Loucy (cell line): ENCODE data around the gene RPN1.

ENCODE experiments used
- H2AFZ ChIP-seq: fragments of 200-600 bp; sonication (generic); 2 replicates; pipeline ENCODE4 v1.6.0; 2016; ENCODE audit warnings: antibody characterized with exemption, mild to moderate bottlenecking, low read length, moderate library complexity
- H3F3A ChIP-seq: fragments of 200-600 bp; 2 replicates; pipeline ENCODE4 v1.6.0; 2016; ENCODE audit warnings: antibody characterized with exemption, low read depth, mild to moderate bottlenecking
- H3K27me3 ChIP-seq: fragments of 200-600 bp; sonication (generic); 2 replicates; pipeline ENCODE4 v1.6.1; 2014; ENCODE audit warnings: low read length, mild to moderate bottlenecking; ENCODE audit not compliant: insufficient read depth, poor library complexity, severe bottlenecking
- H3K36me3 ChIP-seq: fragments of 200-600 bp; sonication (generic); 2 replicates; pipeline ENCODE4 v1.6.1; 2016; ENCODE audit warnings: low read length; ENCODE audit not compliant: insufficient read depth
- H3K4me1 ChIP-seq: fragments of 200-600 bp; sonication (generic); 2 replicates; pipeline ENCODE4 v1.5.1; 2014; ENCODE audit warnings: low read length, mild to moderate bottlenecking; ENCODE audit not compliant: insufficient read depth, poor library complexity, severe bottlenecking
- H3K4me2 ChIP-seq: fragments of 200-600 bp; sonication (generic); 2 replicates; pipeline ENCODE4 v1.6.0; 2014; ENCODE audit warnings: antibody characterized with exemption, low read length, low read depth, mild to moderate bottlenecking; ENCODE audit not compliant: poor library complexity, severe bottlenecking
- H3K4me3 ChIP-seq: fragments of 200-600 bp; sonication (generic); 2 replicates; pipeline ENCODE4 v1.5.1; 2014; ENCODE audit warnings: low read length, mild to moderate bottlenecking, mixed read lengths; ENCODE audit not compliant: poor library complexity, severe bottlenecking
- H3K79me2 ChIP-seq: fragments of 200-600 bp; sonication (generic); 2 replicates; pipeline ENCODE4 v1.6.1; 2014; ENCODE audit warnings: low read length; ENCODE audit not compliant: insufficient read depth
- H3K9ac ChIP-seq: fragments of 200-600 bp; sonication (generic); 2 replicates; pipeline ENCODE4 v1.6.0; 2014; ENCODE audit warnings: mild to moderate bottlenecking, low read depth, low read length, moderate library complexity; ENCODE audit not compliant: poor library complexity, severe bottlenecking
- H3K9me2 ChIP-seq: fragments of 200-600 bp; sonication (generic); replicated peaks from 2 replicates; pipeline ENCODE4 v1.6.1; 2016; ENCODE audit warnings: low read depth, low read length, mixed read lengths
- H3K9me3 ChIP-seq: fragments of 200-600 bp; sonication (generic); 2 replicates; pipeline ENCODE4 v1.6.1; 2014; ENCODE audit warnings: mild to moderate bottlenecking, antibody characterized with exemption, low read length, low read depth; ENCODE audit not compliant: insufficient read depth
- H4K20me1 ChIP-seq: fragments of 200-600 bp; sonication (generic); 2 replicates; pipeline ENCODE4 v1.6.0; 2014; ENCODE audit warnings: antibody characterized with exemption, low read length, mild to moderate bottlenecking; ENCODE audit not compliant: insufficient read depth, poor library complexity, severe bottlenecking
- CTCF ChIP-seq: fragments of 200-600 bp; sonication (generic); conservative IDR thresholded peaks from 2 replicates; pipeline ENCODE4 v1.5.1; 2014; ENCODE audit warnings: mild to moderate bottlenecking, antibody characterized with exemption, low read length
- EZH2phosphoT487 ChIP-seq: fragments of 200-600 bp; IDR thresholded peaks from 2 replicates; pipeline ENCODE4 v1.6.1; 2018; ENCODE audit warnings: antibody characterized with exemption, mild to moderate bottlenecking, moderate library complexity, borderline replicate concordance

The RPN1 gene

GRCh38 chr3:128577711-128578110 lies 72.9 kb downstream of the RPN1 start:
- no peak overlapping the region for H2AFZ ChIP-seq
- TF ChIP-seq EZH2phosphoT487: no peak
- no peak for TF ChIP-seq CTCF
- H3K4me2 ChIP-seq: no peak overlapping the region
- H3K27me3 ChIP-seq: no peaks in the 10 kb centered on the region
- no peaks in the 10 kb centered on the region for H3K9me3 ChIP-seq
- H3K4me3 ChIP-seq: no peak overlapping the region
- no peak overlapping the region for H3K9ac ChIP-seq
- H3K36me3 ChIP-seq: no peaks in the 10 kb centered on the region
- no peaks in the 10 kb centered on the region for H3K4me1 ChIP-seq
- no peaks in the 10 kb centered on the region for H3K79me2 ChIP-seq
- no peaks in the 10 kb centered on the region for H3F3A ChIP-seq
- no peaks in the 10 kb centered on the region for H4K20me1 ChIP-seq
- H3K9me2 ChIP-seq: no peaks in the 10 kb centered on the region

- Histone ChIP-seq H2AFZ (no peak overlapping the region), H3K79me2 (no peaks in the 10 kb centered on the region), H3K9me2 (no peaks in the 10 kb centered on the region), H3K4me2 (no peak overlapping the region), H3K27me3 (no peaks in the 10 kb centered on the region), H3K4me1 (no peaks in the 10 kb centered on the region), H3F3A (no peaks in the 10 kb centered on the region), H3K9ac (no peak overlapping the region), H4K20me1 (no peaks in the 10 kb centered on the region), H3K36me3 (no peaks in the 10 kb centered on the region), H3K9me3 (no peaks in the 10 kb centered on the region), H3K4me3 (no peak overlapping the region)
- TF ChIP-seq CTCF: no peak
- TF ChIP-seq EZH2phosphoT487: no peak
These were observed 74.3 kb downstream of the RPN1 start for GRCh38 chr3:128576290-128576689.

DNA sequence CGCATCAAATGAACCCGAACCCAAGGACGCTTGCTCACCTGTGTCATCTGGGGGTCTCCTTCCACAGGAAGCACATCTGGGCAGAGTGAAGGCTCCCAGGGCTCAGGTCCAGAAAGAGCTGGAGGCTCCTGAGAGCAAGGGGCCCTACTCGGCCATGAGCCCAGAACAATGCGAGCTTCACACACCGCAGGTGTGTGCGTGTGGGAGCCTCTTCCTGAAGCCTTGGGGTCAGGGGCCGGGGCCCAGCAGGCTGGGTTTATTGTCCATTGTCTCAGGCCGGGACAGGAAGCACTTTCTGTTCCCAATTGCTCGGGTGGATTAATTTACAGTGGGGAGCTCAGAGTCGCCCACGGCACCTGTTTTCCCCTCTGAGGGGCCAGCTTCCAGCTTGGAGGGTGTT lies 74.8 kb downstream of the RPN1 start:
- Histone ChIP-seq H3K79me2 (no peaks in the 10 kb centered on the region), H3K4me1 (no peaks in the 10 kb centered on the region), H3K4me2 (no peak overlapping the region), H3K9me3 (no peaks in the 10 kb centered on the region), H2AFZ (no peak overlapping the region), H3K9ac (no peak overlapping the region), H3K36me3 (no peaks in the 10 kb centered on the region), H3F3A (no peaks in the 10 kb centered on the region), H3K9me2 (no peaks in the 10 kb centered on the region), H3K27me3 (no peaks in the 10 kb centered on the region), H3K4me3 (no peak overlapping the region), H4K20me1 (no peaks in the 10 kb centered on the region)
- TF ChIP-seq EZH2phosphoT487: no peak
- TF ChIP-seq CTCF: no peak
